ENCODE data around the gene CRTAC1.

- TF ChIP-seq CTCF (IDR thresholded peaks at IDR 0.05) = no peak
- no peak for TF ChIP-seq REST (IDR thresholded peaks at IDR 0.05)
- no peak for TF ChIP-seq KDM5A (IDR thresholded peaks at IDR 0.05)
- no peak for TF ChIP-seq EHMT2 (IDR thresholded peaks at IDR 0.05; ENCODE audit: low read depth)
- no peak for TF ChIP-seq CBX2 (IDR thresholded peaks at IDR 0.05; ENCODE audit: borderline replicate concordance, low read depth)
- no peak for TF ChIP-seq EP300 (IDR thresholded peaks at IDR 0.05)
- no peak for TF ChIP-seq CHD2 (IDR thresholded peaks at IDR 0.05; ENCODE audit: low read length, partially characterized antibody)
- TF ChIP-seq MAX (IDR thresholded peaks at IDR 0.05) = no peak
- no peak for TF ChIP-seq CHD4 (IDR thresholded peaks at IDR 0.05; ENCODE audit: borderline replicate concordance)
- no peak for TF ChIP-seq HOXA7 (CRISPR knock-in tag; IDR thresholded peaks at IDR 0.05)
Observed at GRCh38 chr10:97825020-97825760, 205.2 kb downstream of the CRTAC1 start.

Measured in A549 (cell line).